NCI-H1417 (cell line): ENCODE results near the gene MBD6.
"Not testable (repeated sequence)": the region's sequence is repeated elsewhere in the genome, so short reads cannot be mapped to it uniquely, and the experiment has no call there.

Experiments used
- DNase-seq, 3 experiments: peaks; one replicate each; lab custom pipeline; 2025; lab: John Stamatoyannopoulos, UW

Gene MBD6

DNA sequence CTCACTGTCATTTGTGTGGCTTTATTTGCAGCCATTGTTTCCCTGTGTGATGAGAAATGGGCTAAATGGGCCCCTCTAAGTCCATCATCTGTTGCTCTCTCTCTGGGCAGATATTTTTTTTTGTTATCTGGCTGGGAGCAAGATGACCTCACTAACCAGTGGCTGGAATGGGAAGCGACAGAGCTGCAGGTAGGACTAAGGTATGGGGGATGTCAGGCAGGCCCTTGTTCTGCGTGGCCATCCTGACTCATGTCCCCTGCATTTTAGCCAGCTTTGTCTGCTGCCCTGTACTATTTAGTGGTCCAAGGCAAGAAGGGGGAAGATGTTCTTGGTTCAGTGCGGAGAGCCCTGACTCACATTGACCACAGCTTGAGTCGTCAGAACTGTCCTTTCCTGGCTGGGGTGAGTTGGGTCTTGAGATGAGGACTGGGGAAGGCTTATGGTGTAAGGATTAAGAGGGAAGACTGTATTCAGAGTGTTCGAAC is 33.4 kb upstream of the MBD6 start:
- no peak for DNase-seq

DNA sequence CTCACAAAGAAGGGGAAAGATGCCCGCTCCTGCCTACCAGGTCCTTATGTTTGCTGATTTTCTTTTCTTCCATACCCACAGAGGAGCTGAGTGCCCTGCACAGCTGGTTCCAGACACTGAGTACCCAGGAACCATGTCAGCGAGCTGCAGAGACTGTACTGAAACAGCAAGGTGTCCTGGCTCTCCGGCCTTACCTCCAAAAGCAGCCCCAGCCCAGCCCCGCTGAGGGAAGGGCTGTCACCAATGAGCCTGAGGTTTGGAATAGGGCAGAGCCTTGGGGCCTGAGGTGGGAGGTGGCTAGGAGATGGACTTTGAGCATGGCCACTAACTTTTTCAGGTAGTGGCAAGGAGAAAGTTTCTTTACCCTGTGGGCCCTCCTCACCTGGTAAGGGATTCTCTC is 32.5 kb upstream of the MBD6 start:
- DNase-seq = no peak

DNA sequence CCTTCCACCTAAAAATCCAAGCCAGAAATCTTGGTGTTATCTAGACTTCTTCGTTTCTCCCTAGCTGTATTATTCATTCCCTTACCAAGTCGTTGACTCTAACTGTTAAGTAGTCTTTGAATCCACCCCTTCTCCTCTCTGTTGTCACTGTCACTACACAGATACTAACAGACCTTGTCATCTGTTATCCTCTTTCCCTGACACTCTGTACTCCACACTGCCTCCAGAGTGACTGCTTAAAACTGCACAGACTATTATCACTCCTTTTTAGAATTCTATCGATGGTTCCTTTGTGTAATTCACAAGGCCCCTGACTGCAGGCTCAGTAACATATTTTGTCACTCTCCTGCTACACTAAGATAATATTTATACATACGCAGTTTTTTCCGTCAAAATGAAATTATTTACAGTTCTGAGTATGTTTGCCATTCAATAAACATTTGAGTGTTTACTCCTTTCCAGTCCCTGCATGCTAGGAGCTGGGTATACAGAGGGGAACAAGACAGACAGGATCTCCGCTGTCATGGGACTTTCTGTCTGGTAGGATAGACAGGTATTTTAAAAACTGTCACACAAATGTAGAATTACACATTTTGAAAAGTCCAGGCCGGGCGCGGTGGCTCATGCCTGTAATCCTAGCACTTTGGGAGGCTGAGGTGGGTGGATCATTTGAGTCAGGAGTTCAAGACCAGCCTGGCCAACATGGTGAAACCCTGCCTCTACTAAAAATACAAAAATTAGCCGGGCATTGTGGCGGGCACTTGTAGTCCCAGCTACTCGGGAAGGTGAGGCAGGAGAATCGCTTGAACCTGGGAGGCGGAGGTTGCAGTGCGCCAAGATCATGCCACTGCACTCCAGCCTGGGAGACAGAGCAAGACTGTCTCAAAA is 31.0 kb upstream of the MBD6 start:
- no peak for DNase-seq

DNA sequence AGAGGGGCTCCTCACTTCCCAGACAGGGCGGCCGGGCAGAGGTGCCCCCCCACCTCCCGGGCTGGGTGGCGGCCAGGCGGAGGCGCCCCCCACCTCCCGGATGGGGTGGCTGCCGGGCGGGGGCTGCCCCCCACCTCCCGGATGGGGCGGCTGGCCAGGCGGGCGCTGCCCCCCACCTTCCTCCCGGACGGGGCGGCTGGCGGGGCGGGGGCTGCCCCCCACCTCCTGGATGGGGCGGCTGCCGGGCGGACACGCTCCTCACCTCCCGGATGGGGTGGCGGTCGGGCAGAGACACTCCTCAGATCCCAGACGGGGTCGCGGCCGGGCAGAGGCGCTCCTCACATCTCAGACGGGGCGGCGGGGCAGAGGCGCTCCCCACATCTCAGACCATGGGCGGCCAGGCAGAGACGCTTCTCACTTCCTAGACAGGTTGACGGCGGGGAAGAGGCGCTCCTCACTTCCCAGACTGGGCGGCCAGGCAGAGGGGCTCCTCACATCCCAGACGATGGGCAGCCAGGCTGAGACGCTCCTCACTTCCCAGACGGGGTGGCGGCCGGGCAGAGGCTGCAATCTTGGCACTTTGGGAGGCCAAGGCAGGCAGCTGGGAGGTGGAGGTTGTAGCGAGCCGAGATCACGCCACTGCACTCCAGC is 27.4 kb upstream of the MBD6 start:
- not testable (repeated sequence) for DNase-seq

DNA sequence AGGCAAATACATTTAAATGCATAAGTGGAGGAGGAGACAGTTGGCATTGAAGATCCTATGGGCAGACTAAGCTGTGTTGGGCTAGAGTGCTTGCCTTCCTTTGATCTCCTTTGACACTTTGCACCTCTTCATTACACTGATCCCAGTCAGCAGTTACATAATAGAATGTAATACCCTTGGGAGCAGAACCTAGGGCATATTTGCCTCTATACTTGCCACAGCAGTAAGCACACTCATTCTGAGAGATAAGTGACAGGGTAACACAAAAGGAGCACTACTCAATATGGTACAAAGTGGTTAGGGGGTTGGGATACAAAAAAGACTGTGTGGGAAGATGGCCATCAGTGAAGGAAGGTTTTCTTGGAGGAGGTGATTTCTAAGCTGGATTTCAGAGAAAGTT is 25.8 kb upstream of the MBD6 start:
- DNase-seq = peak in 1 of 3 experiments; percentile 80

DNA sequence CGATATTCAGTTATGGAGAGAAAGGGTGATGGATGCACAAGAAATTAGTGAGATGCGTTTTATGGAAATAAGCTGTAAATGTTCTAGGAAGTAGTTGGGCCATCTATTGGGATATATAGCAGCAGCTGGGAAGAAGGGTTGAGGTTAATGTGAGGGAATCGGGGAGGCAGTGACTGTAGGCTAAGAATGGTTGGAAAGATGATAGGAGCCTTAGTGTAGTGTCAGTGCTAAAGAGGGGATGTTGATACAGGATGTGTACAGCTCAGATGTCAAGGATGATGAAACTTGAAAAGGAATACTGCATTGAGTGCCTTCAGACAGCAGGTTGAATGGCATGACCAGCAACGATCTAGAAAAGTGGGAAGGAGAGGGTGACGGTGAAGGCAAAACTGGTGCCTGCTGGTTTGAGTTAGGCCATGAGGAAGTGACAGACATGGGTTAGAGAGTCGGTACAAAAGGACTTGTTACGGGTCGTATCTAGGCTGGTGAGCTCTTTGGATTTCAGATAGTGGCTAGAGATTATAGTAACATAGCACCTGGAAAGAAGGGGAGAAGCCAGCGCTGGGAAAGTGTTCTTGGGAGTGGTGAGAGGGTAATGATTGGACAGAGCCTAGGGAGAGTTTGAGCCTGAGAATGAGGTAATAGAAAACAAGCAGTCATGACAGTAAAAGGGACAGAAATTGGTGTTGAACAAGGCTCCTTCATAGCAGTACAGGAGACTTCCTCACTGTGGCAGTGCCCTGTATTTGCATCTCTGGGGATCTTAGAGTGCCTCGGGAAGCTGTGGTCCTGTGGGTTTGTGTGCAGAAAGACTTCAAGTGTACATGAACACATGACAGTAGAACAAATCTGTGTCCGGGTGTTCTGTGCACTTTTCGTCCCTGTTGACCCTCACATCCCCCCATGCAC is 25.1 kb upstream of the MBD6 start:
- peak in 1 of 3 experiments; percentile 25 for DNase-seq

DNA sequence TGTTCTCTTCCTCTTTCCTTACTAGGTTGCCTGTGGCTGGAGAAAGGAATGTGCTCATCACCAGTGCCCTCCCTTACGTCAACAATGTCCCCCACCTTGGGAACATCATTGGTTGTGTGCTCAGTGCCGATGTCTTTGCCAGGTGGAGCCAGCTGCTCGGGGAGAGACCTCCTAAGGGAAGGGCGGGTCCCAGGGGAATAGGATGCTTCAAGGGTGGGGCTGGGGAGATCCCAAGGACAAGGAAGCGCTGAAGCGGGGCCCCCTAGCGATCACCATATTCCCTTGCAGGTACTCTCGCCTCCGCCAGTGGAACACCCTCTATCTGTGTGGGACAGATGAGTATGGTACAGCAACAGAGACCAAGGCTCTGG is 24.5 kb upstream of the MBD6 start:
- DNase-seq = no peak

DNA sequence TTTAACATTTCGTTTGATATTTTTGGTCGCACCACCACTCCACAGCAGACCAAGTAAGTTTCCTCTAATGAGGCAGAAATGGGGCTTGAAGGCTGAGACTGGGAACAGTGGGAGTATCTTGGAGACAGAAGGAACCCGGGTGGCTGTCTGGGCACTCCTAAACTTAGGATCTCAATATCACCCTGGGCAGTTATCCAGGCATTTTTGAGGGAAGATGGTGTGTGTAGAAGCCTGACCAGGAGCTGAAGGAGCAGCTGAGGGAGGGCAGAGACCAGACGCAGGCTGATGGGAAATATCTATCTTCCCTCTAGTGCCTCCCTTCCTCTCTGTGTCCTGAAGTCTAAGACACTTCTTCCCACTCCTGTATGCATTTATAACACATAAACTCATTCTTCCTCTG is 24.1 kb upstream of the MBD6 start:
- DNase-seq = no peak

DNA sequence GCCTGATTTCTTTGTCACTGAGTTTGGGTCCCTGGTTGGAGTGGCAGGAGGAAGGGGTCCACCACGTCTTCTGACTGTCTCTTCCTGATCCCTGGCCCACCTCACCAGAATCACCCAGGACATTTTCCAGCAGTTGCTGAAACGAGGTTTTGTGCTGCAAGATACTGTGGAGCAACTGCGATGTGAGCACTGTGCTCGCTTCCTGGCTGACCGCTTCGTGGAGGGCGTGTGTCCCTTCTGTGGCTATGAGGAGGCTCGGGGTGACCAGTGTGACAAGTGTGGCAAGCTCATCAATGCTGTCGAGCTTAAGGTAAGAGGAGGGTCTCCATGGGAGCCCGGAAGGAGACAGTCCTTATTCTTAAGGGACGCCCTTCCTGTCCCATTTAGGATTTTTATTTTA is 22.4 kb upstream of the MBD6 start:
- no peak for DNase-seq

DNA sequence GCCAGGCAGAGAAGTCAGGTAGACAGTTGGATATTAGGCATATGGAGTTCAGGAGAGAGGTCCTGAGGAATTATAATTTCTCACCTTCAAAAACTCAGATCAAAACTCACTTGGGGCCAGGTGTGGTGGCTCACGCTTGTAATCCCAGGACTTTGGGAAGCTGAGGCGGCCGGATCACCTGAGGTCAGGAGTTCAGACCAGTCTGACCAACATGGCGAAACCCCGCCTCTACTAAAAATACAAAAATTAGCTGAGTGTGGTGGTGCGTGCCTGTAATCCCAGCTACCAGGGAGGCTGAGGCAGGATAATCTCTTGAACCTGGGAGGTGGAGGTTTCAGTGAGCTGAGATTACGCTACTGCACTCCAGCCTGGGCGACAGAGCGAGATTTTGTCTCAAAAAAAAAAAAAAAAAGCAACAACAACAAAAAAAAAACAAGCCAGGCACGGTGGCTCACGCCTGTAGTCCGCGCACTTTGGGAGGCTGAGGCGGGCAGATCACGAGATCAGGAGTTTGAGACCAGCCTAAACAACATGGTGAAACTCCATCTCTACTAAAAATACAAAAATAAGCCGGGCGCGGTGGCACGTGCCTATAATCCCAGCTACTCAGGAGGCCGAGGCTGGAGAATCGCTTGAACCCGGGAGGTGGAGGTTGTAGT is 20.2 kb upstream of the MBD6 start:
- DNase-seq = not testable (repeated sequence)

DNA sequence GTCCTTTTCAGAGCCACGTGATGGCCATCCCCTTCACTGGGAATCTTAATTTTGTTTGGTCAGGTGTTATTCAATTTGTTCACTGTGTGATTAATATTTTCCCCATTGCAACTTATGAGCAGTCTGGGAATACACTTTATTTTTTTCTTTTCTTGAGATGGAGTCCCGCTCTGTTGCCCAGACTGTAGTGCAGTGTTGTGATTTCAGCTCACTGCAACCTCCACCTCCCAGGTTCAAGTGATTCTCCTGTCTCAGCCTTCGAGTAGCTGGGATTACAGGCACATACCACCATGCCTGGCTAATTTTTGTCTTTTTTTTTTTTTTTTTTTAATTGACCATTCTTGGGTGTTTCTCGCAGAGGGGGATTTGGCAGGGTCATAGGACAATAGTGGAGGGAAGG is 16.1 kb upstream of the MBD6 start:
- DNase-seq = not testable (repeated sequence)

DNA sequence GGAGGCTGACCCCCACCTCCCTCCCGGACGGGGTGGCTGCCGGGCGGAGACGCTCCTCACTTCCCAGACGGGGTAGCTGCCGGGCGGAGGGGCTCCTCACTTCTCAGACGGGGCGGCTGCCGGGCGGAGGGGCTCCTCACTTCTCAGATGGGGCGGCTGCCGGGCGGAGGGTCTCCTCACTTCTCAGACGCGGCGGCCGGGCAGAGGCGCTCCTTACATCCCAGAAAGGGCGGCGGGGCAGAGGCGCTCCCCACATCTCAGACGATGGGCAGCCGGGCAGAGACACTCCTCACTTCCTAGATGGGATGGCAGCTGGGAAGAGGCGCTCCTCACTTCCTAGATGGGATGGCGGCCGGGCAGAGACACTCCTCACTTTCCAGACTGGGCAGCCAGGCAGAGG is 14.8 kb upstream of the MBD6 start:
- not testable (repeated sequence) for DNase-seq

DNA sequence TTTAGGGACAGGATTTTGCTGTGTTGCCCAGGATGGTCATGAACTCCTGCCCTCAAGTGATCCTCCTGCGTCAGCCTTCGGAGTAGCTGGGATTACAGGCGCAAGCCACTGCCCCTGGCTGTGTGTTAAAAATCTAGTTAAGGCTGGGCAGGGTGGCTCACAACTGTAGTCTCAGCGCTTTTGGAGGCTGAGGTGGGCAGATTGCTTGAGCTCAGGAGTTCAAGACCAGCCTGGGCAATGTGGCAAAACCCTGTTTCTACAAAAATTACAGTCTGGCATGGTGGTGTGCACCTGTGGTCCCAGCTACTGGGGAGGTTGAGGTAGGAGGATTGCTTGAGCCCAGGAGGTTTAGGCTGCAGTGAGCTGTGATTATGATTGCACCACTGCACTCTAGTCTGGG is 11.5 kb upstream of the MBD6 start:
- DNase-seq = no peak

DNA sequence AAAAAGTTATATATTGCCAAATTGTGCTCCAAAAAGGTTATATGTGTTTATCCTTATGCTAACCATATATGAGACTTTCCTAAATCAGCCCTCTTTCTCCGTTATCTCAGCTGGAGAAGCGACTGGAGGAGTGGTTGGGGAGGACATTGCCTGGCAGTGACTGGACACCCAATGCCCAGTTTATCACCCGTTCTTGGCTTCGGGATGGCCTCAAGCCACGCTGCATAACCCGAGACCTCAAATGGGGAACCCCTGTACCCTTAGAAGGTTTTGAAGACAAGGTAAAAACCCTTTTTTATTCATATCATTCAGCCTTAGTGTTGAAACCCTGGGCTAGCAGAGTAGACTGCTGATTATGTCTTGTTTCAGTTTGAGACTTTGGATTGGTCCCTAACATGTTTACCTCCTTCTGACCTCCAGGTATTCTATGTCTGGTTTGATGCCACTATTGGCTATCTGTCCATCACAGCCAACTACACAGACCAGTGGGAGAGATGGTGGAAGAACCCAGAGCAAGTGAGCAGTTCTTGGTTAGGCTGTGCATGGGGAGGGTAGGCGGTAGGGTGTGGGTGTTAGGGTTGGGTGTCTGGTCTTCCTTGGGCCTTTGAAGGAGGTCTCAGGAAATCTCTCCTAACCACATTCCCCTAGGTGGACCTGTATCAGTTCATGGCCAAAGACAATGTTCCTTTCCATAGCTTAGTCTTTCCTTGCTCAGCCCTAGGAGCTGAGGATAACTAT is 10.9 kb upstream of the MBD6 start:
- DNase-seq = no peak

DNA sequence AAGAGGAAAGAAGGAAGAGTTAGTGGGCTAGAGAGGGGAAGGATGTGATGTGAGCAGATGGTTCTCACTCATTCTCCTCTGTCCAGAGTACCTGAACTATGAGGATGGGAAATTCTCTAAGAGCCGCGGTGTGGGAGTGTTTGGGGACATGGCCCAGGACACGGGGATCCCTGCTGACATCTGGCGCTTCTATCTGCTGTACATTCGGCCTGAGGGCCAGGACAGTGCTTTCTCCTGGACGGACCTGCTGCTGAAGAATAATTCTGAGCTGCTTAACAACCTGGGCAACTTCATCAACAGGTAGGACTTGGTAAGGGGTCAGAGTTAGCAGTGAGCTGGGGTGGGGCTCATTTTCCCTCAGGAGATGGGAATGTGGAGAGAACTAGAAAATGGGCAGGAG is 10.0 kb upstream of the MBD6 start:
- DNase-seq = no peak

DNA sequence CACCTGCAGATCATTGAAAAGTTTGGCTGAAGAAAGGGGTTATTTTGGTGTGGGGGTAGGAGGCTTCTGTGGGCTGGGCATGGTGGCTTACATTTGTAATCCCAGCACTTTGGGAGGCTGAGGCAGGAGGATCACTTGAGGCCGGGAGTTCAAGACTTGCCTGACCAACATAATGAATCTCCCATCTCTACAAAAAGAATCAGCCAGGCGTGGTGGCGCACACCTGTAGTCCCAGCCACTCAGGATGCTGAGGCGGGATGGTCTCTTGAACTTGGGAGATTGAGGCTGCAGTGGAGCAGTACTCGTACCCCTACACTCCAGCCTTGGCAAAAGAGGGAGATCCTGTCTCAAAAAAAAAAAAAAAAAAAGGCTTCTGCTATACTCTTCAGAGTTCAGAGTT is 9.4 kb upstream of the MBD6 start:
- DNase-seq = no peak

DNA sequence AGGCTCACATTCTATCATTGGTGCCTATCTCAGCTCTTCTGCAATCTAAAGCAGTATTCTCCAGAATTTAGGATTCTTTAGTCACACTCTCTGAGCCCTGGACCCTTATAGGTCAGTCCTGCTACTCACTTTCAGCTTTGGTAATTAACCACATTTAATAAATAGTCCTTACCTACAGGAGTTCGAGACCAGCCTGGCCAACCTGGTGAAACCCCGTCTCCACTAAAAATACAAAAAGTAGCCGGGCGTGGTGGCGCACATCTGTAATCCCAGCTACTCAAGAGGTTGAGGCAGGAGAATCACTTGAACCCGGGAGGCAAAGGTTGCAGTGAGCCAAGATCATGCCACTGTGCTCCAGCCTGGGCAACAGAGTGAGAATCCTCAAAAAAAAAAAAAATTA is 8.9 kb upstream of the MBD6 start:
- DNase-seq = not testable (repeated sequence)

DNA sequence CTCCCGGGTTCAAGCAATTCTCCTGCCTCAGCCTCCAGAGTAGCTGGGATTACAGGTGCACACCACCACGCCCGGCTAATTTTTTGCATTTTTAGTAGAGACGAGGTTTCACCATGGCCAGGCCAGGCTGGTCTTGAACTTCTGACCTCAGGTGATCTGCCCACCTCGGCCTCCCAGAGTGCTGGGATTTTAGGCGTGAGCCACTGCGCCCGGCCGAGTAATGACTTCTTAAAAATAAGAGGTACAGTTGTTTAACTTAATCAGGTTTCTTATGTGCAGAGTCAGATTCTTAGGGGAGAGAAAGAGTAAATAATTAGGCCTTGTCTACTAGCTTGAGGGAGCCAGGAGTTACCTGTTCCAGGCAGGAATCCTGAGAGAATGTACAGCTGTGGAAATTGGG is 8.4 kb upstream of the MBD6 start:
- DNase-seq = not testable (repeated sequence)

DNA sequence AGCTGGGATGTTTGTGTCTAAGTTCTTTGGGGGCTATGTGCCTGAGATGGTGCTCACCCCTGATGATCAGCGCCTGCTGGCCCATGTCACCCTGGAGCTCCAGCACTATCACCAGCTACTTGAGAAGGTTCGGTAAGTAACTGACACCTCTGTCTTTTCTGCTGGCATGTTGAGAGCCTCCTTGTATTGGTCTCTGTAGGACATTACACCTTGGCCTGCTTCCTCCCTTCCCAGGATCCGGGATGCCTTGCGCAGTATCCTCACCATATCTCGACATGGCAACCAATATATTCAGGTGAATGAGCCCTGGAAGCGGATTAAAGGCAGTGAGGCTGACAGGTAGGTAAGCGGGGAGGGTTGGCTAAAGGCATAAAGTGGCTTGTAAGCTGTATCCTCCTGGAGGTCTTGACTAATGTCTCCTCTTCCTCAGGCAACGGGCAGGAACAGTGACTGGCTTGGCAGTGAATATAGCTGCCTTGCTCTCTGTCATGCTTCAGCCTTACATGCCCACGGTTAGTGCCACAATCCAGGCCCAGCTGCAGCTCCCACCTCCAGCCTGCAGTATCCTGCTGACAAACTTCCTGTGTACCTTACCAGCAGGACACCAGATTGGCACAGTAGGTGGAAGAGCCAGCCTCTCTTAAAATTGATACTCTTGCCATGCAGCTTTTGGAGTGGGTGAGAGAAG is 7.8 kb upstream of the MBD6 start:
- peak in 2 of 3 experiments; percentile 66 to 81 for DNase-seq

DNA sequence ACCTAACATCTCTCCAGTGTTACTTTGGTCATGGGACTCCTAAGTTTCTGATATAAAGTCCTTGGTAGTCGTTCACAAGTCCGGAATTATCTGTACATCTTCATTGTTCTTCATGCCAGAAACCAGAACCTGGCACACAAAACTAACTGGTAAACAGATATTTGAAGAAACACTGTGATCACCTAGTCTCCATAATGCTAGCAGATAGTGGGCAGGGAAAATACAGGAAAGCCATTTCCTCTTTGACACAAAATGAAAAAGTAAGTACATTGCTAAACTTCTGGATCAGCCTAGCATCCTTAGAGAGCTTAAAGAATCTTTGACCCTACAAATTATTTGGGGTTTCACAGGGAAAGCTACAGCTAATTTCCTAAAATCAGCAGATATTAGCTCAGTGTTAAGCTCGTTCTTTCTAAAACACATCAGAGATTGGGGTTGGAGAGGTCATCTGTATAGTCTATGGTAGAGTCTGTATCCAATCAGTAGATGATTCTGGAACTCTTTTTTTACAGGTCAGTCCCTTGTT is 7.2 kb upstream of the MBD6 start:
- no peak for DNase-seq
